Fibroblast of skin of right quadriceps (primary cell): ENCODE measurements around the gene PRM3.

Experiments used
- DNase-seq: peaks from one replicate; pipeline ENCODE4 v3.0.0-alpha.2; 2013

The PRM3 gene

DNA sequence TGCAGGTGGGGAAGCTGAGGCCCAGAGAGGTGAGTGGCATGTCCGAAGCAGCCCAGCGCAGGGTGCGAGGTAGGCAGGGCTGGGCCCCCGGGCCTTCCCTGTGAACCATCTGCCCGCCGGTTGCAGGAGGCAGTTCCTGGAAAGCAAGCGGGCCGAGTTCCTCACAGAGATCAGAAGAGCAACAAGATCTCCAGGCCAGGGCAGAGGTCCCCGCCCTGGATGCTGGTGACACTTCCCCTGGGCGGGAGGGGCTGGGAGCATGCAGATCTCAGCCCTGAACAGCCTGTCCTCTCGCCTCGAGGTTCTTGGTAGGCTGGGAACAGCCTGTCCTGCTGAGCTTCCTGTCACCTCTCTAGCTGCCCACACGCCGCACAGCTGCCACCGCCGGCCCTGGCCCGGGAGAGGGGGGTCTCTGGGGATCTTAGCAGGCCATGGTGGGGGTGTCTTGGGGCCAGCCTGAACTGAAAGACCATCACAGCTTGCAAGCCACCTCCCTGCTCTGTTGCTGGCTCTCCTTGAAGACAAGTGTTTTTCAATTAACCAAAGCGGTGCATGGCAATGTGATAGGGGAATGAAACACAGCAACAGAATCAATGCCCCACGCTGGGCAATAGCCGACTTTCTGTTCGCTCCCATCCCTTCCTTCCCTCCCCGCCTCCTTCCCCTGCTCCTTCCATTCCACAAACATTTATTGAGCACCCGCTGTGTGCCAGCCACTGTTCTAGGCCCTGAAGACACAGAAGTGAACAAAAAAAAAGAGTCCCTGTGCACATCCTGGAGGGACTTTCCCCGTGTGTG is 49.1 kb downstream of the PRM3 start:
- no peak for DNase-seq
